HEK293T (cell line): ENCODE data around the gene TNXB.

Experiments used
- ARNT ChIP-seq: fragments of 450-650 bp; IDR thresholded peaks from 2 replicates; pipeline ENCODE4 v1.6.1; 2017; ENCODE audit warnings: mild to moderate bottlenecking
- BHLHE40 ChIP-seq: fragments of 450-650 bp; IDR thresholded peaks from 2 replicates; pipeline ENCODE4 v1.6.1; 2016; ENCODE audit warnings: mild to moderate bottlenecking, moderate library complexity, borderline replicate concordance
- CTBP1 ChIP-seq: fragments of 450-650 bp; IDR thresholded peaks from 2 replicates; pipeline ENCODE4 v1.6.1; 2016; ENCODE audit warnings: borderline replicate concordance
- ELF4 ChIP-seq: fragments of 450-650 bp; IDR thresholded peaks from 2 replicates; pipeline ENCODE4 v1.6.1; 2017; ENCODE audit warnings: antibody characterized with exemption
- FOXK2 ChIP-seq: fragments of 450-650 bp; IDR thresholded peaks from 2 replicates; pipeline ENCODE4 v1.6.1; 2016; ENCODE audit warnings: mild to moderate bottlenecking
- FOXM1 ChIP-seq: fragments of 450-650 bp; IDR thresholded peaks from 2 replicates; pipeline ENCODE4 v1.6.1; 2017; ENCODE audit warnings: mild to moderate bottlenecking, borderline replicate concordance
- LEF1 ChIP-seq: fragments of 450-650 bp; IDR thresholded peaks from 2 replicates; pipeline ENCODE4 v1.6.1; 2017; ENCODE audit warnings: mild to moderate bottlenecking, borderline replicate concordance
- SP1 ChIP-seq: fragments of 450-650 bp; IDR thresholded peaks from 2 replicates; pipeline ENCODE4 v1.6.1; 2017
- TARDBP ChIP-seq: fragments of 450-650 bp; IDR thresholded peaks from 2 replicates; pipeline ENCODE4 v1.6.1; 2016
- ZNF384 ChIP-seq: fragments of 450-650 bp; IDR thresholded peaks from 2 replicates; pipeline ENCODE4 v1.6.1; 2016
- TF ChIP-seq, protein P1 (sequence below): fragments of 450-650 bp; IDR thresholded peaks from 2 replicates; pipeline ENCODE4 v1.6.1; 2016

DNA sequence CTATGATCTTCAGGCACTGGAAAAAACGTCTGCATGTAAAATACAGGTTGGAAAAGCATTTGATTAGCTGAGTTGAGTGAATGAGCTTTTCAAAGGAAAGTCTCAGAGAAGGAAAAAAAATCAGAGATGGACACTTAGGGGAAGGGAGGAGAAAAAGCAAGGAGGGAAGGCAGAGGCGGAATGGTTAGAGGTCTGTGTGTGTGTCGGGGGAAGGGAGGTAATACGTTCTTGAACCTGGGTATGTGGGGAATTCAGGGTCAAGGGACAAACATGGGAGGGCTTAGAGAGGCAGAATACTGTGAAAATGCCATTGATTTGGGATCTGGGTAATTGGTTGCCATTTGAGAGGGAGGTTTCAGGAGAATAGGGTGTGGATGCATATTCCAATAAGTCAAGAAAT lies 37.5 kb upstream of the TNXB start:
- no peak for TF ChIP-seq ARNT
- TF ChIP-seq FOXM1 = no peak
- TF ChIP-seq SP1 = no peak
- no peak for TF ChIP-seq LEF1
- no peak for TF ChIP-seq CTBP1
- TF ChIP-seq TARDBP = no peak
- no peak for TF ChIP-seq ELF4
- TF ChIP-seq FOXK2 = no peak
- TF ChIP-seq ZNF384 = no peak
- TF ChIP-seq, protein P1, sequence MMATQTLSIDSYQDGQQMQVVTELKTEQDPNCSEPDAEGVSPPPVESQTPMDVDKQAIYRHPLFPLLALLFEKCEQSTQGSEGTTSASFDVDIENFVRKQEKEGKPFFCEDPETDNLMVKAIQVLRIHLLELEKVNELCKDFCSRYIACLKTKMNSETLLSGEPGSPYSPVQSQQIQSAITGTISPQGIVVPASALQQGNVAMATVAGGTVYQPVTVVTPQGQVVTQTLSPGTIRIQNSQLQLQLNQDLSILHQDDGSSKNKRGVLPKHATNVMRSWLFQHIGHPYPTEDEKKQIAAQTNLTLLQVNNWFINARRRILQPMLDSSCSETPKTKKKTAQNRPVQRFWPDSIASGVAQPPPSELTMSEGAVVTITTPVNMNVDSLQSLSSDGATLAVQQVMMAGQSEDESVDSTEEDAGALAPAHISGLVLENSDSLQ = no peak
- no peak for TF ChIP-seq BHLHE40
